B cell (primary cell): Measurements from ENCODE around the gene GTPBP6. TPM values are rescaled to one million over a fixed set of nuclear protein-coding genes. Genes with fewer than 3 reads are reported as not detected.

Experiments used
- ATAC-seq: fragments of 200-7000 bp; cut with Tn5 transposase; one replicate; pipeline ENCODE4 v1.10.0; 2021; ENCODE audit warnings: low read depth, mild to moderate bottlenecking, moderate number of reproducible peaks, moderate library complexity
- CTCF ChIA-PET: fragments of 350-600 bp; sonication (Branson Sonifier 250); formaldehyde crosslinking; loops from one replicate; lab custom pipeline; 2021; ENCODE audit warnings: antibody characterized with exemption, inconsistent platforms; lab: Charles Lee
- POLR2A ChIA-PET: fragments of 350-600 bp; sonication (Branson Sonifier 250); formaldehyde crosslinking; loops from one replicate; lab custom pipeline; 2021; ENCODE audit warnings: antibody characterized with exemption; lab: Charles Lee
- DNase-seq: peaks from one replicate; pipeline ENCODE4 v3.0.0; 2013
- H2AFZ ChIP-seq: 2 replicates; pipeline ENCODE4 v1.6.1; 2012; ENCODE audit warnings: mild to moderate bottlenecking, low read depth, low read length; ENCODE audit not compliant: insufficient read depth, poor library complexity, severe bottlenecking
- H3K27ac ChIP-seq, 2 donors: 1 replicate in 1 of 2; 2 replicates in 1 of 2; pipeline ENCODE4 v1.5.1; 2012 to 2013; ENCODE audit warnings: low read length in 2 of 2, mild to moderate bottlenecking in 2 of 2, moderate library complexity in 1 of 2
- H3K27me3 ChIP-seq, 4 experiments: fragments of 200-600 bp in 1 of 4; sonication (generic) in 1 of 4; replicated peaks in 1 of 4; 1 replicate in 2 of 4; 2 replicates in 2 of 4; pipeline versions ENCODE4 v1.6.1 to v1.7.0; 2013 to 2016; ENCODE audit warnings: low read length in 3 of 4, mild to moderate bottlenecking in 2 of 4, mixed read lengths in 1 of 4, moderate library complexity in 1 of 4; ENCODE audit not compliant: insufficient read depth in 4 of 4, control insufficient read depth in 3 of 4; ENCODE audit errors: control extremely low read depth in 1 of 4
- H3K36me3 ChIP-seq, 2 experiments: replicated peaks in 1 of 2; 1 replicate in 1 of 2; 2 replicates in 1 of 2; pipeline versions ENCODE4 v1.6.1 to v1.7.1; 2013; ENCODE audit warnings: low read length in 1 of 2; ENCODE audit not compliant: insufficient read depth in 2 of 2, control insufficient read depth in 1 of 2; ENCODE audit errors: control extremely low read depth in 1 of 2, extremely low read depth in 1 of 2
- H3K4me1 ChIP-seq, 2 donors: fragments of 200-600 bp in 1 of 2; sonication (generic) in 1 of 2; 1 replicate in 1 of 2; 2 replicates in 1 of 2; pipeline versions ENCODE4 v1.5.1 to v1.6.1; 2013 to 2017; ENCODE audit warnings: low read length in 2 of 2; ENCODE audit not compliant: control insufficient read depth in 2 of 2, insufficient read depth in 2 of 2
- H3K4me2 ChIP-seq: replicated peaks from 2 replicates; pipeline ENCODE3; 2012; ENCODE audit warnings: mild to moderate bottlenecking, low read depth, low read length; ENCODE audit not compliant: poor library complexity, severe bottlenecking
- H3K4me3 ChIP-seq, 5 experiments: fragments of 200-600 bp in 1 of 5; sonication (generic) in 1 of 5; 1 replicate in 3 of 5; 2 replicates in 2 of 5; pipeline versions ENCODE4 v1.5.1 to v1.7.0; 2011 to 2016; ENCODE audit warnings: low read length in 4 of 5, mild to moderate bottlenecking in 4 of 5, low read depth in 2 of 5, control low read depth in 1 of 5, moderate library complexity in 1 of 5; ENCODE audit not compliant: insufficient read depth in 1 of 5; ENCODE audit errors: control extremely low read depth in 1 of 5, extremely low read depth in 1 of 5
- H3K79me2 ChIP-seq: fragments of 200-600 bp; sonication (generic); one replicate; pipeline ENCODE4 v1.6.0; 2016; ENCODE audit warnings: low read length; ENCODE audit not compliant: control insufficient read depth, insufficient read depth
- H3K9ac ChIP-seq: fragments of 200-600 bp; sonication (generic); 2 replicates; pipeline ENCODE4 v1.6.1; 2017; ENCODE audit warnings: mild to moderate bottlenecking, low read length, moderate library complexity
- H3K9me3 ChIP-seq, 3 donors: one replicate each; pipeline versions ENCODE4 v1.6.1 to v1.7.1; 2013; ENCODE audit warnings: low read length in 2 of 3; ENCODE audit not compliant: control insufficient read depth in 2 of 3, insufficient read depth in 1 of 3; ENCODE audit errors: control extremely low read depth in 1 of 3
- H4K20me1 ChIP-seq: 2 replicates; pipeline ENCODE4 v1.6.0; 2012; ENCODE audit warnings: mild to moderate bottlenecking, low read length; ENCODE audit not compliant: insufficient read depth, control insufficient read depth, poor library complexity, severe bottlenecking
- H3K27ac Mint-ChIP-seq: one replicate; pipeline ENCODE4 v1.8.0; 2021; ENCODE audit warnings: mixed read lengths
- H3K27me3 Mint-ChIP-seq: one replicate; pipeline ENCODE4 v1.8.0; 2021; ENCODE audit warnings: mixed read lengths
- H3K4me1 Mint-ChIP-seq: one replicate; pipeline ENCODE4 v1.8.0; 2021; ENCODE audit warnings: mixed read lengths
- H3K4me3 Mint-ChIP-seq: one replicate; pipeline ENCODE4 v1.8.0; 2021; ENCODE audit warnings: mixed read lengths
- H3K9me3 Mint-ChIP-seq: one replicate; pipeline ENCODE4 v1.8.0; 2022; ENCODE audit warnings: mixed read lengths; ENCODE audit not compliant: insufficient read depth
- EZH2 ChIP-seq: IDR thresholded peaks from 2 replicates; pipeline ENCODE4 v1.6.1; 2012; ENCODE audit warnings: borderline replicate concordance, low read depth, mild to moderate bottlenecking, moderate library complexity, low read length; ENCODE audit not compliant: insufficient read depth, poor library complexity, severe bottlenecking
- WGBS: methylation state at CpG from one replicate; pipeline ENCODE4 v1.1.5; 2013; ENCODE audit warnings: missing lambda C conversion rate; ENCODE audit not compliant: insufficient coverage; 5-methylcytosine and 5-hydroxymethylcytosine counted together
- intact Hi-C: fragments of 100-400 bp; cut with micrococcal nuclease; formaldehyde crosslinking; loops from one replicate; pipeline ENCODE4 v1.10.0; 2022
- polyA plus RNA-seq: library from polyadenylated mRNA; depleted of rRNA; stranded (reverse); fragments of >200 nt; gene quantifications from 2 replicates; pipeline ENCODE4 v1.2.3, GENCODE V29; 2012
- total RNA-seq, 2 donors: library from RNA; stranded (reverse); fragments of 120-200 nt in 1 of 2; gene quantifications; 1 replicate in 1 of 2; 2 replicates in 1 of 2; pipeline versions ENCODE4 v1.2.3 to v1.2.4, GENCODE V29; 2013 to 2022
- TF ChIP-seq, protein P1 (sequence below): fragments of 200-600 bp; IDR thresholded peaks from one replicate; pipeline ENCODE4 v1.8.0; 2022; ENCODE audit warnings: antibody characterized with exemption, mild to moderate bottlenecking

The GTPBP6 gene
- total and polyA plus RNA-seq, 2 donors (not counting 1 experiment from before 2014, with no cell fraction given): 72.9 to 82.9 TPM

DNA sequence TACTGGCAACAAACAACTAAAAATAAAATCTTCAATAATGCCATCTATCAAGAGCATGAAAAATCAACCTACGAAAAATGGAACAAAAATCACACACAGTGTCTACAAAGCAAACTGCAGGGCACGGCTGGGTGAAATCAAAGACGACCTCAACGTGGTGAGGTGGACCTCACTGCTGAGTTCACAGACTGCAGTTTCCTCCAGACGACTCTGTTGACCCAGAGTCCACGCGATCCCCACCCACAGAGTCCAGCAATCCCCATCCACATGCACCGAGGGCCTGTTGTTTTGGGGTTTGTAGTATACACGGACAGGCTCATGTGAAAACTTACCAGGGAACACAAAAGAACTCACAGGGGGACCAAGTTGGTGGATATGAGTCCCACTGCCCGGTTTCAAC, 31.1 kb upstream of the GTPBP6 start:
- H3K4me3 ChIP-seq: no peak overlapping the region
- H3K27ac Mint-ChIP-seq: no peak overlapping the region

DNA sequence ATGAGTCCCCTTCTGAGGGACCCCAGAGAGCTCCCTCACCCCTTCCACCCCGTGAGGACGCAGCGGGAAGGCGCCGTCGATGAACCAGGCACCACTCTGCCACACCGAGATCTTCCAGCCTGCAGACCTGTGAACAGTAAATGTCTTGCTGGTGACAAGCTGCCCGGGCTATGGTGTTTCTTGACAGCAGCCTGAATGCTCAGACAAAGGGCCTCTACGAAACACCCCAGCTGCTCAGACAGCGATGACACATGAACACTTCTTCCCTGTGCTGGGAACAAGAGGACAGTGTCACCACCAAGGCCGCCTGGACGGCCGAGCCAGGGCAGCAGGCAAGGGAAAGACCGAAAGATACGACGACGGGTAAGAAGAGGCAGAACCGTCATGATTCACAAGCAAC, 30.6 kb upstream of the GTPBP6 start:
- no peaks in the 10 kb centered on the region for H3K27me3 Mint-ChIP-seq
- no peak overlapping the region for H3K27ac ChIP-seq
- H3K9me3 ChIP-seq: peaks cover 0 to 14% (median 0%) of the 10 kb centered on the region in 3 donors
- H3K4me3 Mint-ChIP-seq: no peak overlapping the region
- TF ChIP-seq, protein P1, sequence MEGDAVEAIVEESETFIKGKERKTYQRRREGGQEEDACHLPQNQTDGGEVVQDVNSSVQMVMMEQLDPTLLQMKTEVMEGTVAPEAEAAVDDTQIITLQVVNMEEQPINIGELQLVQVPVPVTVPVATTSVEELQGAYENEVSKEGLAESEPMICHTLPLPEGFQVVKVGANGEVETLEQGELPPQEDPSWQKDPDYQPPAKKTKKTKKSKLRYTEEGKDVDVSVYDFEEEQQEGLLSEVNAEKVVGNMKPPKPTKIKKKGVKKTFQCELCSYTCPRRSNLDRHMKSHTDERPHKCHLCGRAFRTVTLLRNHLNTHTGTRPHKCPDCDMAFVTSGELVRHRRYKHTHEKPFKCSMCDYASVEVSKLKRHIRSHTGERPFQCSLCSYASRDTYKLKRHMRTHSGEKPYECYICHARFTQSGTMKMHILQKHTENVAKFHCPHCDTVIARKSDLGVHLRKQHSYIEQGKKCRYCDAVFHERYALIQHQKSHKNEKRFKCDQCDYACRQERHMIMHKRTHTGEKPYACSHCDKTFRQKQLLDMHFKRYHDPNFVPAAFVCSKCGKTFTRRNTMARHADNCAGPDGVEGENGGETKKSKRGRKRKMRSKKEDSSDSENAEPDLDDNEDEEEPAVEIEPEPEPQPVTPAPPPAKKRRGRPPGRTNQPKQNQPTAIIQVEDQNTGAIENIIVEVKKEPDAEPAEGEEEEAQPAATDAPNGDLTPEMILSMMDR: no peak
- no peak for TF ChIP-seq EZH2
- DNase-seq (no peak), ATAC-seq (no peak)
- intact Hi-C loops: no loop called here
- H3K27ac Mint-ChIP-seq: no peak overlapping the region
- no peak overlapping the region for H2AFZ ChIP-seq
- no peaks in the 10 kb centered on the region for H3K27me3 ChIP-seq
- whole genome bisulfite sequencing: 95% methylated on average over 15 of the region's 18 CpGs
- H3K36me3 ChIP-seq: peaks cover 0 to 9% of the 10 kb centered on the region in 2 experiments
- H3K4me3 ChIP-seq: no peak overlapping the region
- peaks cover 13% of the 10 kb centered on the region for H3K79me2 ChIP-seq
- H3K9ac ChIP-seq: no peak overlapping the region
- no peaks in the 10 kb centered on the region for H3K4me1 ChIP-seq
- CTCF ChIA-PET: no interaction called here
- H3K4me1 Mint-ChIP-seq: no peaks in the 10 kb centered on the region
- no peaks in the 10 kb centered on the region for H4K20me1 ChIP-seq
- H3K4me2 ChIP-seq: no peak overlapping the region
- POLR2A ChIA-PET: no interaction called here
- no peaks in the 10 kb centered on the region for H3K9me3 Mint-ChIP-seq

More for the DNA sequence above, 31.1 kb upstream of the GTPBP6 start:
- Histone ChIP-seq H4K20me1 (no peaks in the 10 kb centered on the region), H3K9me3 (peaks cover 0 to 10% (median 0%) of the 10 kb centered on the region in 3 donors), H3K27me3 (no peaks in the 10 kb centered on the region), H3K4me1 (no peaks in the 10 kb centered on the region), H3K4me2 (no peak overlapping the region), H3K36me3 (peaks cover 0 to 9% of the 10 kb centered on the region in 2 experiments), H3K9ac (no peak overlapping the region), H2AFZ (no peak overlapping the region), H3K79me2 (peaks cover 13% of the 10 kb centered on the region), H3K27ac (no peak overlapping the region)
- TF ChIP-seq, protein P1: no peak
- TF ChIP-seq EZH2: no peak
- Mint-ChIP-seq H3K4me1 (peaks cover under 1% of the 10 kb centered on the region), H3K9me3 (no peaks in the 10 kb centered on the region), H3K4me3 (no peak overlapping the region), H3K27me3 (no peaks in the 10 kb centered on the region)
- no peak for DNase-seq
- ATAC-seq: no peak
- ChIA-PET POLR2A (no interaction called here), CTCF (no interaction called here)
- WGBS: 83% methylated on average over 6 of the region's 10 CpGs
- intact Hi-C loops: no loop called here
